DND-41 (cell line): ENCODE data around the gene ALKBH5.

ENCODE experiments used
- CTCF ChIP-seq: IDR thresholded peaks from 2 replicates; pipeline ENCODE4 v1.5.1; 2012; ENCODE audit warnings: borderline replicate concordance, low read length, moderate library complexity, mild to moderate bottlenecking; ENCODE audit not compliant: poor library complexity, severe bottlenecking; ENCODE audit errors: extremely low read depth
- EZH2 ChIP-seq: IDR thresholded peaks from 3 replicates; pipeline ENCODE4 v1.6.1; 2012; ENCODE audit warnings: borderline replicate concordance, low read depth, mild to moderate bottlenecking, moderate library complexity, low read length, inconsistent platforms; ENCODE audit not compliant: severe bottlenecking

GRCh38 chr17:18205861-18206260 lies 22.2 kb downstream of the ALKBH5 start:
- TF ChIP-seq CTCF = no peak
- no peak for TF ChIP-seq EZH2
